GM12878 (cell line): ENCODE results near the gene METTL23. TPM values are rescaled to one million over a fixed set of nuclear protein-coding genes. Genes with fewer than 3 reads are reported as not detected.

Source experiments
- ATAC-seq: fragments of 200-7000 bp; cut with Tn5 transposase; 3 replicates; pipeline ENCODE4 v1.9.1; 2020; ENCODE audit warnings: mild to moderate bottlenecking, moderate library complexity
- BruUV-seq: library from RNA; stranded (reverse); fragments of 400-500 nt; replicated peaks from 2 replicates; lab custom pipeline; 2021; lab: Mats Ljungman, UMichigan
- CTCF ChIA-PET: fragments of 300-600 bp; sonication (Branson Sonifier 250); formaldehyde crosslinking; extraction: SDS; loops from one replicate; lab custom pipeline; 2021; ENCODE audit warnings: inconsistent platforms; lab: Yijun Ruan, JAX
- POLR2A ChIA-PET: fragments of 350-600 bp; formaldehyde crosslinking; extraction: SDS; loops from one replicate; lab custom pipeline; 2021; ENCODE audit warnings: inconsistent platforms; lab: Charles Lee
- RAD21 ChIA-PET: fragments of 300-600 bp; sonication (Branson Sonifier 250); formaldehyde crosslinking; loops from one replicate; lab custom pipeline; 2023; ENCODE audit warnings: antibody characterized with exemption; ENCODE audit not compliant: unreplicated experiment; lab: Charles Lee
- SMC1A ChIA-PET: fragments of 300-600 bp; sonication (Branson Sonifier 250); formaldehyde crosslinking; loops from one replicate; lab custom pipeline; 2023; ENCODE audit not compliant: unreplicated experiment, uncharacterized antibody; lab: Charles Lee
- DNase-seq: peaks from one replicate; pipeline ENCODE4 v3.0.0-alpha.2; 2011; ENCODE audit warnings: low read depth, low spot score
- FAIRE-seq: peaks from 3 replicates; lab custom pipeline; 2011; peaks lifted over from hg19 to GRCh38; lab: Jason Lieb, UNC
- H2AFZ ChIP-seq: 2 replicates; pipeline ENCODE4 v1.6.0; 2011; ENCODE audit warnings: low read depth, low read length, control low read depth; ENCODE audit not compliant: control insufficient read depth
- H3K27ac ChIP-seq: 2 replicates; pipeline ENCODE4 v1.5.1; 2011; ENCODE audit warnings: control low read depth; ENCODE audit not compliant: control insufficient read depth, insufficient read depth
- H3K27me3 ChIP-seq, 2 experiments: replicated peaks in 1 of 2; 2 replicates each; pipeline versions ENCODE4 v1.6.0 to v1.6.1; 2011; ENCODE audit warnings: low read length in 1 of 2; ENCODE audit not compliant: control insufficient read depth in 2 of 2, insufficient read depth in 2 of 2
- H3K36me3 ChIP-seq, 2 experiments: 2 replicates each; pipeline ENCODE4 v1.5.1; 2011; ENCODE audit warnings: low read length in 1 of 2; ENCODE audit not compliant: control insufficient read depth in 2 of 2, insufficient read depth in 2 of 2
- H3K4me1 ChIP-seq: 2 replicates; pipeline ENCODE4 v1.6.1; 2011; ENCODE audit warnings: mild to moderate bottlenecking, low read length, moderate library complexity, mixed read lengths; ENCODE audit not compliant: control insufficient read depth, insufficient read depth
- H3K4me2 ChIP-seq: 2 replicates; pipeline ENCODE4 v1.6.0; 2011; ENCODE audit warnings: control low read depth; ENCODE audit not compliant: control insufficient read depth, insufficient read depth
- H3K4me3 ChIP-seq: fragments of 200-600 bp; sonication (generic); 2 replicates; pipeline ENCODE4 v1.5.1; 2016
- H3K79me2 ChIP-seq: 2 replicates; pipeline ENCODE4 v1.6.0; 2011; ENCODE audit warnings: low read length; ENCODE audit not compliant: control insufficient read depth, insufficient read depth
- H3K9ac ChIP-seq: 2 replicates; pipeline ENCODE4 v1.8.0; 2011; ENCODE audit warnings: low read length, control low read depth, mixed read lengths; ENCODE audit not compliant: control insufficient read depth, insufficient read depth
- H3K9me3 ChIP-seq: replicated peaks from 3 replicates; pipeline ENCODE4 v1.5.1; 2011; ENCODE audit warnings: mild to moderate bottlenecking, low read length; ENCODE audit not compliant: control insufficient read depth, insufficient read depth
- H4K20me1 ChIP-seq: 2 replicates; pipeline ENCODE4 v1.6.0; 2011; ENCODE audit not compliant: control insufficient read depth, insufficient read depth
- ASH2L ChIP-seq: fragments of 300-600, 200-600 bp; sonication (generic); IDR thresholded peaks from 2 replicates; pipeline ENCODE4 v1.6.1; 2017; ENCODE audit warnings: low read depth, mild to moderate bottlenecking, borderline replicate concordance
- BCL11A ChIP-seq: IDR thresholded peaks from 2 replicates; pipeline ENCODE4 v1.6.1; 2011; ENCODE audit warnings: low read depth, low read length
- BCL3 ChIP-seq: IDR thresholded peaks from 2 replicates; pipeline ENCODE4 v1.6.1; 2011; ENCODE audit warnings: borderline replicate concordance, low read depth, mild to moderate bottlenecking, moderate library complexity, low read length; ENCODE audit not compliant: insufficient read depth, poor library complexity, severe bottlenecking
- BMI1 ChIP-seq: fragments of 450-650 bp; IDR thresholded peaks from 2 replicates; pipeline ENCODE4 v1.6.1; 2016; ENCODE audit warnings: mild to moderate bottlenecking, moderate library complexity, borderline replicate concordance
- CBX3 ChIP-seq: fragments of 200-600 bp; sonication (generic); IDR thresholded peaks from 2 replicates; pipeline ENCODE4 v1.6.1; 2016; ENCODE audit warnings: low read depth, borderline replicate concordance
- EZH2 ChIP-seq: IDR thresholded peaks from 2 replicates; pipeline ENCODE4 v1.6.1; 2012; ENCODE audit warnings: low read depth, mild to moderate bottlenecking, control low read depth, inconsistent platforms, low read length, borderline replicate concordance; ENCODE audit not compliant: control insufficient read depth
- IKZF2 ChIP-seq, 2 experiments: fragments of 450-650 bp; IDR thresholded peaks; 2 replicates each; pipeline ENCODE4 v1.6.1; 2017; ENCODE audit warnings: mild to moderate bottlenecking in 2 of 2, moderate library complexity in 2 of 2
- IRF3 ChIP-seq: fragments of 450-650 bp; IDR thresholded peaks from 2 replicates; pipeline ENCODE4 v1.6.1; 2014; ENCODE audit warnings: mild to moderate bottlenecking
- IRF4 ChIP-seq: IDR thresholded peaks from 2 replicates; pipeline ENCODE4 v1.6.1; 2011; ENCODE audit warnings: low read depth, low read length
- MAX ChIP-seq: IDR thresholded peaks from 2 replicates; pipeline ENCODE4 v1.6.1; 2012; ENCODE audit warnings: low read depth, low read length, improper control_type of control experiment
- MLLT1 ChIP-seq: fragments of 450-650 bp; IDR thresholded peaks from 2 replicates; pipeline ENCODE4 v1.6.1; 2016; ENCODE audit warnings: mild to moderate bottlenecking
- MTA3 ChIP-seq: IDR thresholded peaks from 2 replicates; pipeline ENCODE4 v1.6.1; 2012; ENCODE audit warnings: low read length, inconsistent platforms, borderline replicate concordance
- RELB ChIP-seq: fragments of 450-650 bp; IDR thresholded peaks from 2 replicates; pipeline ENCODE4 v1.6.1; 2017; ENCODE audit warnings: low read depth, mild to moderate bottlenecking, moderate library complexity
- RUNX3 ChIP-seq: IDR thresholded peaks from 2 replicates; pipeline ENCODE4 v1.6.1; 2012; ENCODE audit warnings: low read length, inconsistent platforms
- TAF1 ChIP-seq: IDR thresholded peaks from 2 replicates; pipeline ENCODE4 v1.6.1; 2011; ENCODE audit warnings: mild to moderate bottlenecking, low read depth, low read length, borderline replicate concordance
- ZNF384 ChIP-seq: IDR thresholded peaks from 2 replicates; pipeline ENCODE4 v1.6.1; 2012; ENCODE audit warnings: low read depth, mild to moderate bottlenecking, low read length, improper control_type of control experiment, borderline replicate concordance
- WGBS: methylation state at CpG from one replicate; pipeline ENCODE4 v1.1.6; 2016; ENCODE audit warnings: low lambda C conversion rate; ENCODE audit not compliant: insufficient replicate concordance, insufficient coverage; ENCODE audit errors: missing lambda C conversion rate; 5-methylcytosine and 5-hydroxymethylcytosine counted together
- in situ Hi-C: fragments of 300-500 bp; cut with MboI; formaldehyde crosslinking; loops from 9 replicates; pipeline ENCODE4 v1.14.3; 2018; ENCODE audit warnings: mixed read lengths
- intact Hi-C: fragments of 100-400 bp; cut with micrococcal nuclease; formaldehyde crosslinking; loops from one replicate; pipeline ENCODE4 v1.14.2; 2022; ENCODE audit not compliant: unreplicated experiment
- polyA plus RNA-seq, 11 experiments: library from polyadenylated mRNA; depleted of rRNA in 4 of 11; unstranded in 6 of 11; stranded (reverse) in 5 of 11; fragments of >200 nt; fragmentation: Nextera tagmentation in 4 of 11; fragmentation: Illumina TruSeq in 1 of 11; extraction: Ambion mirVana in 4 of 11; extraction: Trizol in 1 of 11; gene quantifications; 1 replicate in 1 of 11; 2 replicates in 10 of 11; pipeline versions ENCODE4 v1.2.1 to v1.2.3, GENCODE V29; 2011 to 2016; ENCODE audit warnings: inconsistent platforms in 2 of 11, missing spikeins in 2 of 11, low read depth in 1 of 11
- total RNA-seq, 4 experiments: library from RNA; depleted of rRNA in 3 of 4; stranded (reverse); fragments of >200 nt in 3 of 4; fragmentation: Illumina TruSeq in 1 of 4; extraction: Trizol in 1 of 4; gene quantifications; 2 replicates each; pipeline versions ENCODE4 v1.2.1 to v1.2.3, GENCODE V29; 2013 to 2021

METTL23 gene
- total and polyA plus RNA-seq, 10 of the 15 experiments (the other 5 are each of a cell fraction or from before 2014, with no cell fraction given), result 25.6 to 61.5 (median 30.9) TPM

GRCh38 chr17:76735586-76736348 lies 9.1 kb downstream of the METTL23 start:
- no peak for DNase-seq
- H3K4me3 ChIP-seq, result peak overlapping the region; percentile 87
- WGBS, result under 1% methylated on average over 20 of the region's 20 CpGs
- no TSS peak for BruUV-seq
- peak; percentile 56 for FAIRE-seq
- intact Hi-C loops (loop anchor here (1.0 to 10.0 kb wide), 2 partner anchors 8 to 349 kb away; no protein-coding TSS in a partner anchor), in situ Hi-C loops (no loop called here)
- H2AFZ ChIP-seq, result no peak overlapping the region
- H3K4me2 ChIP-seq, result peak overlapping the region; percentile 75
- ChIA-PET POLR2A (interaction anchor here (6.4 kb wide), 1 partner anchor 9 kb away, joined by 60 read pairs; the partner anchor contains the start of genes JMJD6 and METTL23), RAD21 (no interaction called here), SMC1A (interaction anchor here (1.1 to 2.1 kb wide), 2 partner anchors 8 to 89 kb away, joined by 3 to 9 read pairs; no protein-coding TSS in a partner anchor), CTCF (interaction anchor here (0.5 to 1.5 kb wide), 8 partner anchors 9 to 1326 kb away, joined by 3 to 12 read pairs (median 3); partner anchors contain the start of genes JMJD6 and METTL23)
- no peaks in the 10 kb centered on the region; the same call in 1 of the 2 replicates for H4K20me1 ChIP-seq
- peak overlapping the region; percentile 89 for H3K27ac ChIP-seq
- no peaks in the 10 kb centered on the region; the same call in none of the 2 replicates for H3K4me1 ChIP-seq
- no peaks in the 10 kb centered on the region; the same call in 2 of the 3 replicates for H3K9me3 ChIP-seq
- peaks cover 78% of the 10 kb centered on the region for H3K79me2 ChIP-seq
- no peak for ATAC-seq
- no peaks in the 10 kb centered on the region for H3K27me3 ChIP-seq
- H3K36me3 ChIP-seq, result peaks cover 8 to 33% of the 10 kb centered on the region in 2 experiments
- peak overlapping the region; percentile 97 for H3K9ac ChIP-seq
- TF ChIP-seq IKZF2 (IDR thresholded peaks at IDR 0.05) (0 out of 4 replicates have a peak, but pooled peaks of 1 of the 2 experiments have one; percentile 16), ASH2L (no peak), IRF4 (no peak), RUNX3 (peak; percentile 5; the same call in 1 of the 2 replicates), MAX (no peak), IRF3 (no peak), MLLT1 (peak; percentile 35), MTA3 (no peak), BMI1 (no peak), TAF1 (no peak), BCL11A (no peak), RELB (peak; percentile 40; the same call in 1 of the 2 replicates), BCL3 (no peak), CBX3 (no peak), EZH2 (no peak), ZNF384 (no peak)
